ENCODE measurements around the gene XRCC6. TPM values are rescaled to one million over a fixed set of nuclear protein-coding genes. Genes with fewer than 3 reads are reported as not detected.

XRCC6 gene
- total and polyA plus RNA-seq, 2 of the 13 experiments (the other 11 are each of a cell fraction or from before 2014, with no cell fraction given), result 124 to 625 TPM

GRCh38 chr22:41650229-41650628 is 29.1 kb downstream of the XRCC6 start:
- Histone ChIP-seq H3K36me3 (replicated peaks in 1 of 2; ENCODE audit: control insufficient read depth in 1 of 2, insufficient read depth in 2 of 2, low read length in 2 of 2) (peaks cover 28 to 78% of the 10 kb centered on the region in 2 experiments), H2AFZ (ENCODE audit: low read length) (no peak overlapping the region), H3K4me1 (ENCODE audit: insufficient read depth, low read length) (peaks cover 36% of the 10 kb centered on the region), H4K20me1 (ENCODE audit: insufficient read depth, low read length) (peaks cover 3% of the 10 kb centered on the region; the same call in 1 of the 2 replicates), H3K27me3 (ENCODE audit: control insufficient read depth in 1 of 2, insufficient read depth in 2 of 2, low read length in 2 of 2) (no peaks in the 10 kb centered on the region; a peak in 1 of 5 replicates), H3K27ac (ENCODE audit: extremely low read length, insufficient read depth, low read length) (no peak overlapping the region), H3K9ac (ENCODE audit: insufficient read depth, low read depth, low read length) (no peak overlapping the region), H3K9me3 (ENCODE audit: low read length) (no peaks in the 10 kb centered on the region), H3K4me3 (replicated peaks in 1 of 3; ENCODE audit: insufficient read depth in 1 of 3, low read depth in 2 of 3, low read length in 3 of 3) (no peak overlapping the region), H3K79me2 (ENCODE audit: insufficient read depth, low read length) (peaks cover 3% of the 10 kb centered on the region), H3K4me2 (ENCODE audit: low read depth, low read length) (no peak overlapping the region)
- in situ Hi-C loops (cut with HindIII; ENCODE audit: extremely low pct_ligation_motif_present, low pct_unique_long_range_greater_than_20kb) (no loop called here), intact Hi-C loops (cut with micrococcal nuclease; ENCODE audit: unreplicated experiment) (no loop called here)
- no peak for TF ChIP-seq AGO2 (optimal IDR thresholded peaks at IDR 0.05; ENCODE audit: low read depth, low read length)
- TF ChIP-seq ZNF121 (CRISPR knock-in tag; IDR thresholded peaks at IDR 0.05), result 0 out of 2 replicates have a peak, but pooled peaks have one; percentile 16
- CTCF ChIA-PET (ENCODE audit: low intra/inter-chr PET ratio, low total read pairs), result no interaction called here
- BruUV-seq (replicated peaks), result no TSS peak
- no peak for FAIRE-seq
- no peak for ATAC-seq
- WGBS (ENCODE audit: low lambda C conversion rate), result 92% methylated on average over 1 of the region's 1 CpG
- DNase-seq (ENCODE audit: low spot score), result no peak
- POLR2A ChIA-PET, result interaction anchor here (2.6 kb wide), 1 partner anchor 29 kb away, joined by 8 read pairs; the partner anchor contains the start of genes DESI1 and XRCC6

- DNase-seq (ENCODE audit: low spot score), result no peak
- no peak overlapping the region for H3K9ac ChIP-seq (ENCODE audit: insufficient read depth, low read depth, low read length)
- H3K79me2 ChIP-seq (ENCODE audit: insufficient read depth, low read length), result peaks cover 3% of the 10 kb centered on the region
- CTCF ChIA-PET (ENCODE audit: low intra/inter-chr PET ratio, low total read pairs), result no interaction called here
- no peaks in the 10 kb centered on the region; a peak in 1 of 5 replicates for H3K27me3 ChIP-seq (ENCODE audit: control insufficient read depth in 1 of 2, insufficient read depth in 2 of 2, low read length in 2 of 2)
- no peaks in the 10 kb centered on the region for H3K9me3 ChIP-seq (ENCODE audit: low read length)
- no peak overlapping the region for H2AFZ ChIP-seq (ENCODE audit: low read length)
- no peak for FAIRE-seq
- H3K4me1 ChIP-seq (ENCODE audit: insufficient read depth, low read length), result peaks cover 36% of the 10 kb centered on the region
- intact Hi-C loops (cut with micrococcal nuclease; ENCODE audit: unreplicated experiment), result no loop called here
- H3K4me3 ChIP-seq (replicated peaks in 1 of 3; ENCODE audit: insufficient read depth in 1 of 3, low read depth in 2 of 3, low read length in 3 of 3), result no peak overlapping the region
- no peak overlapping the region for H3K27ac ChIP-seq (ENCODE audit: extremely low read length, insufficient read depth, low read length)
- 98% methylated on average over 11 of the region's 11 CpGs for WGBS (ENCODE audit: low lambda C conversion rate)
- H3K36me3 ChIP-seq (replicated peaks in 1 of 2; ENCODE audit: control insufficient read depth in 1 of 2, insufficient read depth in 2 of 2, low read length in 2 of 2), result peaks cover 28 to 78% of the 10 kb centered on the region in 2 experiments
- BruUV-seq (replicated peaks), result no TSS peak
- POLR2A ChIA-PET, result interaction anchor here (1.1 kb wide), 1 partner anchor 30 kb away, joined by 6 read pairs; the partner anchor contains the start of genes DESI1 and XRCC6
- peaks cover 3% of the 10 kb centered on the region; the same call in 1 of the 2 replicates for H4K20me1 ChIP-seq (ENCODE audit: insufficient read depth, low read length)
- no peak overlapping the region for H3K4me2 ChIP-seq (ENCODE audit: low read depth, low read length)
- ATAC-seq, result no peak
- in situ Hi-C loops (cut with HindIII; ENCODE audit: extremely low pct_ligation_motif_present, low pct_unique_long_range_greater_than_20kb), result no loop called here
- TF ChIP-seq MEIS2 (CRISPR knock-in tag; IDR thresholded peaks at IDR 0.05) (no peak), CC2D1A (CRISPR knock-in tag; IDR thresholded peaks at IDR 0.05) (no peak), HNF4A (CRISPR knock-in tag; IDR thresholded peaks at IDR 0.05) (no peak), ZNF768 (CRISPR knock-in tag; IDR thresholded peaks at IDR 0.05) (no peak), HIC2 (CRISPR knock-in tag; IDR thresholded peaks at IDR 0.05; ENCODE audit: low read depth) (no peak), ZNF207 (IDR thresholded peaks at IDR 0.05; ENCODE audit: borderline replicate concordance) (no peak), MXD1 (CRISPR knock-in tag; IDR thresholded peaks at IDR 0.05) (no peak), GPBP1L1 (CRISPR knock-in tag; IDR thresholded peaks at IDR 0.05) (no peak), SATB2 (CRISPR knock-in tag; IDR thresholded peaks at IDR 0.05) (no peak), GMEB1 (CRISPR knock-in tag; IDR thresholded peaks at IDR 0.05; ENCODE audit: borderline replicate concordance) (no peak), FOXA1 (IDR thresholded peaks at IDR 0.05) (no peak), FOXA1 (CRISPR knock-in tag; IDR thresholded peaks at IDR 0.05) (no peak), ARNT (IDR thresholded peaks at IDR 0.05) (no peak)
Measured at GRCh38 chr22:41650821-41651220, 29.7 kb downstream of the XRCC6 start.
